DND-41 (cell line): Measurements from ENCODE around the gene CASKIN2.

Experiments used
- EZH2 ChIP-seq: IDR thresholded peaks from 3 replicates; pipeline ENCODE4 v1.6.1; 2012; ENCODE audit warnings: borderline replicate concordance, low read depth, mild to moderate bottlenecking, moderate library complexity, low read length, inconsistent platforms; ENCODE audit not compliant: severe bottlenecking
- TF ChIP-seq, protein P1 (sequence below): IDR thresholded peaks from 2 replicates; pipeline ENCODE4 v1.5.1; 2012; ENCODE audit warnings: borderline replicate concordance, low read length, moderate library complexity, mild to moderate bottlenecking; ENCODE audit not compliant: poor library complexity, severe bottlenecking; ENCODE audit errors: extremely low read depth

DNA sequence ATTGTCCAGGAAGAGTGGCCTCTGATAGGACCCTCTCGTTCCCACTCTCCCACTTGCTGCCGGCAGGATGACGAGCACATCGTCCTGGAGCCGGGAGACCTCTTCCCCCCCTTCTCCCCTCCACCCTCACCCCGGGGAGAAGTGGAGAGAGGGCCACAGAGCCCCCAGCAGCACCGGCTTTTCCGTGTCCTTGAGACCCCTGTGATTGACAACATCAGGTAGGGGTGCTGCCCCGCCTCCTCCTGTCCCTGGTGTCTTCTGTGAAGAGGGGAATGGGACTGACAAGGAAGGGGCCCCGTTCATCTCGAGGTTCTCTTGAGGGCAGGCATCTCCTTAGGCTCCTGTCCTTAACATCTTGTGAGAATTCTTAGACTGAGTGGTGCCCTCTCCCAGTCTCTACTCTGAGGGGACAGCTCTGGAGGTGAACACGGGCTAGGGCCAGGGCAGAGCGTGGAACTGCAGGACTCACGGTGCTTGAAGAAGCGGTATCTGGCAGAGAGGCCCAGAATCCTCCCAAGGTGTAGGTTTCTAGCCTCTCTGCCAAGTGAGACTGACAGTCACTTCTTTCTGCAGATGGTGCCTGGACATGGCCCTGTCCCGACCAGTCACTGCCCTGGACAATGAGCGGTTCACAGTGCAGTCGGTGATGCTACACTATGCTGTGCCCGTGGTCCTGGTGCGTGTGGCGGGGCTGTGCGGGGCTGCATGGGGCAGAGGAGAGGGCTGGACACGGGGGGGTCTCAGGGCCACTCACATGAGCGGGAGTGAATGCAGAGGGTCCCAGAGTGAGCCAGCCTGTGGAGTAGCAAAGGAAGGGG is 26.4 kb downstream of the CASKIN2 start:
- TF ChIP-seq, protein P1, sequence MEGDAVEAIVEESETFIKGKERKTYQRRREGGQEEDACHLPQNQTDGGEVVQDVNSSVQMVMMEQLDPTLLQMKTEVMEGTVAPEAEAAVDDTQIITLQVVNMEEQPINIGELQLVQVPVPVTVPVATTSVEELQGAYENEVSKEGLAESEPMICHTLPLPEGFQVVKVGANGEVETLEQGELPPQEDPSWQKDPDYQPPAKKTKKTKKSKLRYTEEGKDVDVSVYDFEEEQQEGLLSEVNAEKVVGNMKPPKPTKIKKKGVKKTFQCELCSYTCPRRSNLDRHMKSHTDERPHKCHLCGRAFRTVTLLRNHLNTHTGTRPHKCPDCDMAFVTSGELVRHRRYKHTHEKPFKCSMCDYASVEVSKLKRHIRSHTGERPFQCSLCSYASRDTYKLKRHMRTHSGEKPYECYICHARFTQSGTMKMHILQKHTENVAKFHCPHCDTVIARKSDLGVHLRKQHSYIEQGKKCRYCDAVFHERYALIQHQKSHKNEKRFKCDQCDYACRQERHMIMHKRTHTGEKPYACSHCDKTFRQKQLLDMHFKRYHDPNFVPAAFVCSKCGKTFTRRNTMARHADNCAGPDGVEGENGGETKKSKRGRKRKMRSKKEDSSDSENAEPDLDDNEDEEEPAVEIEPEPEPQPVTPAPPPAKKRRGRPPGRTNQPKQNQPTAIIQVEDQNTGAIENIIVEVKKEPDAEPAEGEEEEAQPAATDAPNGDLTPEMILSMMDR = no peak
- no peak for TF ChIP-seq EZH2
